Measurements from ENCODE around the gene RPUSD3. TPM values are rescaled to one million over a fixed set of nuclear protein-coding genes. Genes with fewer than 3 reads are reported as not detected.

The RPUSD3 gene
- total and polyA plus RNA-seq, 9 of the 15 experiments (the other 6 are each of a cell fraction or from before 2014, with no cell fraction given) = 13.8 to 99.0 (median 59.3) TPM

DNA sequence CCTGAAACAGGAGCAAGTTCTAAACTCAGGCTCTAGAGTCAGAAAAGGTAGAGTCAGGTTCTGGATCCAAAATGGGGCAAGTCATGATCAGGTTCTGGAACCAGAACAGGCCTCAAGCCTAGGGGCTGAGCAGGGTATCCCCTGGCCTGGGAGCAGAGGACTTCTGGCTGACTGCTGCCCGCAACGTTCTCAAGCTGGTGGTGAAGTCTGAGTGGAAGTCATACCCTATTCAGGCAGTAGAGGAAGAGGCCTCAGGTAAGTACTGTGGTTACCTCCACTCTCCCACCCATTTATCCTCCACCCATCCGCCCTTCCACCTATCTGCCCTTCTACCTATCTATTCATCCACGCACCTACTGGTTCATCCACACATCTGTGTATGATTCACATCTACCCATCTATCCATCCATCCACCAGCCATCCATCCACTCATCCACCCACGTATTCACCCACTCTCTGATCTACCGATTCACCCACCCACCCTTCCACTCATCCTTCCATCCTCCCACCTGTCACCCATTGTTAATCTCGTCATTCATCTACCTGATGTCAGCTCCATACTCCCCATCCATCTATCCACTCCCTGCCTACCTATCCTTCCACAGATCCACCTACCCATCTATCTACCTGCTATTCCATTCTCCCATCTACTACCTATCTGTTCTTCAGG, 25.0 kb downstream of the RPUSD3 start:
- no peak overlapping the region for H3K4me3 ChIP-seq
- H3K4me1 ChIP-seq (replicated peaks in 1 of 2; ENCODE audit: control insufficient read depth in 2 of 2, insufficient read depth in 2 of 2, low read length in 2 of 2) = no peaks in the 10 kb centered on the region
- ChIA-PET POLR2A (interaction anchor here (0.8 kb wide), 1 partner anchor 9 kb away, joined by 4 read pairs; no protein-coding TSS in a partner anchor), CTCF (ENCODE audit: low intra/inter-chr PET ratio) (no interaction called here)
- no TSS peak for BruUV-seq (replicated peaks)
- peaks cover 3% of the 10 kb centered on the region for H3K9me1 ChIP-seq (ENCODE audit: control insufficient read depth, insufficient read depth, low read length)
- WGBS (ENCODE audit: insufficient coverage, low coverage, missing lambda C conversion rate) = 86% methylated on average over 6 of the region's 7 CpGs
- H3K27ac ChIP-seq (ENCODE audit: extremely low read depth, low read depth, low read length) = no peak overlapping the region
- intact Hi-C loops (cut with micrococcal nuclease) = no loop called here
- no peaks in the 10 kb centered on the region for H3K27me3 ChIP-seq (ENCODE audit: control insufficient read depth in 2 of 2, insufficient read depth in 2 of 2, low read length in 2 of 2)
- no peaks in the 10 kb centered on the region for H3K79me2 ChIP-seq (ENCODE audit: control insufficient read depth, insufficient read depth, low read length)
- no peaks in the 10 kb centered on the region for H3K9me3 ChIP-seq (replicated peaks; ENCODE audit: control insufficient read depth, insufficient read depth, low read depth, low read length)
- no peak for ATAC-seq
- H3K36me3 ChIP-seq (ENCODE audit: control insufficient read depth, insufficient read depth, low read length) = peaks cover 42% of the 10 kb centered on the region
- no peak for FAIRE-seq
- TF ChIP-seq STAT5A (IDR thresholded peaks at IDR 0.05; ENCODE audit: borderline replicate concordance, low read length) = no peak
- TF ChIP-seq, protein P1, sequence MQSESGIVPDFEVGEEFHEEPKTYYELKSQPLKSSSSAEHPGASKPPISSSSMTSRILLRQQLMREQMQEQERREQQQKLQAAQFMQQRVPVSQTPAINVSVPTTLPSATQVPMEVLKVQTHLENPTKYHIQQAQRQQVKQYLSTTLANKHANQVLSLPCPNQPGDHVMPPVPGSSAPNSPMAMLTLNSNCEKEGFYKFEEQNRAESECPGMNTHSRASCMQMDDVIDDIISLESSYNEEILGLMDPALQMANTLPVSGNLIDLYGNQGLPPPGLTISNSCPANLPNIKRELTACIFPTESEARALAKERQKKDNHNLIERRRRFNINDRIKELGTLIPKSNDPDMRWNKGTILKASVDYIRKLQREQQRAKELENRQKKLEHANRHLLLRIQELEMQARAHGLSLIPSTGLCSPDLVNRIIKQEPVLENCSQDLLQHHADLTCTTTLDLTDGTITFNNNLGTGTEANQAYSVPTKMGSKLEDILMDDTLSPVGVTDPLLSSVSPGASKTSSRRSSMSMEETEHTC (IDR thresholded peaks at IDR 0.05) = no peak
- peak; percentile 60 for TF ChIP-seq EGR1 (conservative IDR thresholded peaks at IDR 0.05)
- TF ChIP-seq GABPB1 (CRISPR knock-in tag; IDR thresholded peaks at IDR 0.05) = no peak
- TF ChIP-seq HDGF (IDR thresholded peaks at IDR 0.05) = 0 out of 2 replicates have a peak, but pooled peaks have one; percentile 35
- TF ChIP-seq RHOXF2B (CRISPR knock-in tag; conservative IDR thresholded peaks at IDR 0.05) = no peak
- no peak for TF ChIP-seq ZBTB1 (CRISPR knock-in tag; IDR thresholded peaks at IDR 0.05; ENCODE audit: borderline replicate concordance, low read depth)
- TF ChIP-seq ZNF431 (CRISPR knock-in tag; IDR thresholded peaks at IDR 0.05) = no peak
- TF ChIP-seq, protein P2, sequence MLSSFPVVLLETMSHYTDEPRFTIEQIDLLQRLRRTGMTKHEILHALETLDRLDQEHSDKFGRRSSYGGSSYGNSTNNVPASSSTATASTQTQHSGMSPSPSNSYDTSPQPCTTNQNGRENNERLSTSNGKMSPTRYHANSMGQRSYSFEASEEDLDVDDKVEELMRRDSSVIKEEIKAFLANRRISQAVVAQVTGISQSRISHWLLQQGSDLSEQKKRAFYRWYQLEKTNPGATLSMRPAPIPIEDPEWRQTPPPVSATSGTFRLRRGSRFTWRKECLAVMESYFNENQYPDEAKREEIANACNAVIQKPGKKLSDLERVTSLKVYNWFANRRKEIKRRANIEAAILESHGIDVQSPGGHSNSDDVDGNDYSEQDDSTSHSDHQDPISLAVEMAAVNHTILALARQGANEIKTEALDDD (IDR thresholded peaks at IDR 0.05) = no peak
- no peak for TF ChIP-seq ARID1B (IDR thresholded peaks at IDR 0.05)
- TF ChIP-seq TBP (optimal IDR thresholded peaks at IDR 0.05; ENCODE audit: low read depth, low read length) = no peak
- no peak for TF ChIP-seq ZNF764 (CRISPR knock-in tag; IDR thresholded peaks at IDR 0.05; ENCODE audit: low read depth)
- peak; percentile 11; the same call in 1 of the 2 replicates for TF ChIP-seq POLR2AphosphoS5 (IDR thresholded peaks at IDR 0.05; ENCODE audit: control insufficient read depth, insufficient read depth, low read depth, low read length)
- no peak for TF ChIP-seq POLR2B (IDR thresholded peaks at IDR 0.05; ENCODE audit: low read depth, partially characterized antibody)
- TF ChIP-seq FOXA3 (CRISPR knock-in tag; conservative IDR thresholded peaks at IDR 0.05 in 1 of 2, IDR thresholded peaks at IDR 0.05 in 1 of 2) = no peak
- TF ChIP-seq ZNF239 (CRISPR knock-in tag; IDR thresholded peaks at IDR 0.05) = no peak
- no peak for TF ChIP-seq COPS2 (conservative IDR thresholded peaks at IDR 0.05)
- TF ChIP-seq GABPA (tag; conservative IDR thresholded peaks at IDR 0.05; ENCODE audit: low read depth) = no peak
- no peak for TF ChIP-seq DMBX1 (CRISPR knock-in tag; IDR thresholded peaks at IDR 0.05; ENCODE audit: borderline replicate concordance)
- no peak for TF ChIP-seq ZBED1 (IDR thresholded peaks at IDR 0.05)
- H3K4me2 ChIP-seq (ENCODE audit: insufficient read depth, low read length) = no peak overlapping the region
- in situ Hi-C loops (cut with MboI) = no loop called here
- H4K20me1 ChIP-seq (replicated peaks; ENCODE audit: control insufficient read depth, insufficient read depth, low read length) = no peaks in the 10 kb centered on the region; the same call in 1 of the 2 replicates
- H2AFZ ChIP-seq (ENCODE audit: low read depth, low read length) = no peak overlapping the region
- 0 out of 4 replicates have a peak overlapping the region, but pooled peaks of 1 of the 2 experiments have one; percentile 46 for H3K9ac ChIP-seq (ENCODE audit: insufficient read depth in 1 of 2, low read depth in 2 of 2, low read length in 2 of 2)
- DNase-seq (ENCODE audit: extremely low read depth in 1 of 4, low spot score in 3 of 4) = no peak

All from K562 (cell line).